HepG2 (cell line): ENCODE measurements around the gene PDXDC1. TPM values are rescaled to one million over a fixed set of nuclear protein-coding genes. Genes with fewer than 3 reads are reported as not detected.
A peak's percentile ranks its signal among the peaks of the same experiment; 100 is the strongest.

Experiments
- ARNT2 ChIP-seq: sonication (generic); formaldehyde crosslinking; IDR thresholded peaks from 2 replicates; pipeline ENCODE4 v1.8.0; 2022; ENCODE audit warnings: mild to moderate bottlenecking, low read depth, missing genetic modification reagents, moderate library complexity
- ASH2L ChIP-seq: fragments of 300-600, 200-600 bp; sonication (generic); IDR thresholded peaks from 2 replicates; pipeline ENCODE4 v1.7.0; 2017; ENCODE audit warnings: low read depth, mild to moderate bottlenecking, moderate library complexity, mixed read lengths, low read length; ENCODE audit not compliant: insufficient read length
- KMT2A ChIP-seq: sonication (generic); formaldehyde crosslinking; IDR thresholded peaks from 2 replicates; pipeline ENCODE4 v1.4.0; 2020; ENCODE audit warnings: missing genetic modification reagents
- MXD3 ChIP-seq: IDR thresholded peaks from 2 replicates; pipeline ENCODE4 v1.6.1; 2016; ENCODE audit warnings: mild to moderate bottlenecking, missing biosample characterization, missing genetic modification reagents
- STAG1 ChIP-seq: sonication (generic); formaldehyde crosslinking; IDR thresholded peaks from 2 replicates; pipeline ENCODE4 v1.4.0; 2020; ENCODE audit warnings: missing genetic modification reagents
- TFDP1 ChIP-seq: IDR thresholded peaks from 2 replicates; pipeline ENCODE4 v1.6.1; 2016; ENCODE audit warnings: missing compliant biosample characterization, missing genetic modification reagents, borderline replicate concordance
- ZFY ChIP-seq: sonication (generic); formaldehyde crosslinking; IDR thresholded peaks from 2 replicates; pipeline ENCODE4 v1.4.0; 2020; ENCODE audit warnings: missing genetic modification reagents
- ZNF12 ChIP-seq: sonication (generic); formaldehyde crosslinking; IDR thresholded peaks from 2 replicates; pipeline ENCODE4 v1.5.0; 2020; ENCODE audit warnings: missing genetic modification reagents
- ZNF263 ChIP-seq: sonication (generic); formaldehyde crosslinking; IDR thresholded peaks from 2 replicates; pipeline ENCODE4 v1.4.0; 2020; ENCODE audit warnings: missing genetic modification reagents
- ZNF687 ChIP-seq: sonication (generic); formaldehyde crosslinking; IDR thresholded peaks from 2 replicates; pipeline ENCODE4 v1.5.1; 2020; ENCODE audit warnings: mild to moderate bottlenecking, missing genetic modification reagents, moderate library complexity
- polyA plus RNA-seq, 8 experiments: library from polyadenylated mRNA; depleted of rRNA in 3 of 8; stranded (reverse) in 7 of 8; unstranded in 1 of 8; fragments of >200 nt; fragmentation: Illumina TruSeq in 4 of 8; extraction: Trizol in 4 of 8; gene quantifications; 2 replicates each; pipeline versions ENCODE4 v1.2.1 to v1.2.3, GENCODE V29; 2011 to 2016; ENCODE audit warnings: low read depth in 4 of 8, missing spikeins in 1 of 8, mixed read lengths in 1 of 8; ENCODE audit not compliant: insufficient read depth in 1 of 8
- total RNA-seq, 5 experiments: library from RNA; depleted of rRNA; stranded (reverse); fragments of >200 nt; fragmentation: Illumina TruSeq; extraction: Trizol; gene quantifications; 2 replicates each; pipeline ENCODE4 v1.2.3, GENCODE V29; 2016; ENCODE audit warnings: low read depth in 1 of 5
- TF ChIP-seq, protein P1 (sequence below): sonication (generic); formaldehyde crosslinking; IDR thresholded peaks from 2 replicates; pipeline ENCODE4 v1.4.0; 2020; ENCODE audit warnings: missing genetic modification reagents
- TF ChIP-seq, protein P2 (sequence below): sonication (generic); formaldehyde crosslinking; IDR thresholded peaks from 2 replicates; pipeline ENCODE4 v1.4.0; 2020; ENCODE audit warnings: missing genetic modification reagents
- TF ChIP-seq, protein P3 (sequence below): sonication (generic); formaldehyde crosslinking; IDR thresholded peaks from 2 replicates; pipeline ENCODE4 v1.4.0; 2020; ENCODE audit warnings: missing genetic modification reagents

PDXDC1 gene
- total and polyA plus RNA-seq, 2 of the 13 experiments (the other 11 are each of a cell fraction or from before 2014, with no cell fraction given): 133 to 169 TPM

DNA sequence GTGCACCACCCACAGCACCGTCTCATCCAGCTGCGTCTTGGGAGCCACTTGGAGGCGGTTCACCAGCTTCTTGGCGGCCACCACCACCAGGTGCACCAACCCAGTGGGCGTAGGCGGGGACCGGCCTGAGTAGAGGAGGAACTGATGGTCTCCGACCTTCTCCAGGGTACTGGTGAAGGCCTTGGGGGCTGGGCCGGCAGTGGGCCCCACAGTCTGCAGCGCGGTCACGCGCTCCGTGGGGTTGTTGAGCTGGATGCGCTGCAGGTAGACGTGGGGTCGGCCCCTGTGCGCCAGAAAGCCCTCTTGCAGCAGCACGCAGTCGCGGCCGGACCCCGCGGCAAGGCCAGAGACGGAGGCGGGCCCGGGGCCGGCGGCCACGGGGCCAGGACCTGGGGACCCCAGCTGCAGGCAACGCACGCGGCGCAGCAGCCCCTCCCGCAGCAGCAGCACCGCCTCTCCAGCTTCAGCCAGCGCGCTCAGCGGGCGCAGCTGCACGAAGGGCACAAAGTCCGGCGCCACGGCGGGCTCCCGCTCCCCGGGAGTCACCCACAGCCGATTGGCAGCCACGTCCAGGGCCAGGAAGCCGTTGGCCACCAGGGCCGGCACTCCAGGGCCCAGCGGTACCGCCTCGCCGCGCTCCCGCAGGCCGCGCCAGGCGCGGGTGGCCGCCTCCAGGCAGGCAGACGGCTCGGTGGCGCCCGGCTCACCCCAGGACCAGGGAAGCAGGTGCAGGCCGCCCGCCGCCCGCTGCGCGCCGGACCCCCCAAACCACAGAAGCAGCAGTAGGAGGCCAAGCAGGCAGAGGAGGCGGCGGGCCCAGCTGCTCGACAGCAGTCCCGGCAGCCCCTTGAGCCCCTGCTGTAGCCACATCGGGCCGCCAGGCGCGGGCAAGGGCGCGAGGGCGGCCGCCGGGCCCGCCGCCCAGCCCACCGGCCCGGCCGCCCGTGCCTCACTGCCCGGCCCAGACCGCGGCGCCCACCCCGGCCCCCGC, 14.8 kb downstream of the PDXDC1 start (continued):
- TF ChIP-seq, protein P1, sequence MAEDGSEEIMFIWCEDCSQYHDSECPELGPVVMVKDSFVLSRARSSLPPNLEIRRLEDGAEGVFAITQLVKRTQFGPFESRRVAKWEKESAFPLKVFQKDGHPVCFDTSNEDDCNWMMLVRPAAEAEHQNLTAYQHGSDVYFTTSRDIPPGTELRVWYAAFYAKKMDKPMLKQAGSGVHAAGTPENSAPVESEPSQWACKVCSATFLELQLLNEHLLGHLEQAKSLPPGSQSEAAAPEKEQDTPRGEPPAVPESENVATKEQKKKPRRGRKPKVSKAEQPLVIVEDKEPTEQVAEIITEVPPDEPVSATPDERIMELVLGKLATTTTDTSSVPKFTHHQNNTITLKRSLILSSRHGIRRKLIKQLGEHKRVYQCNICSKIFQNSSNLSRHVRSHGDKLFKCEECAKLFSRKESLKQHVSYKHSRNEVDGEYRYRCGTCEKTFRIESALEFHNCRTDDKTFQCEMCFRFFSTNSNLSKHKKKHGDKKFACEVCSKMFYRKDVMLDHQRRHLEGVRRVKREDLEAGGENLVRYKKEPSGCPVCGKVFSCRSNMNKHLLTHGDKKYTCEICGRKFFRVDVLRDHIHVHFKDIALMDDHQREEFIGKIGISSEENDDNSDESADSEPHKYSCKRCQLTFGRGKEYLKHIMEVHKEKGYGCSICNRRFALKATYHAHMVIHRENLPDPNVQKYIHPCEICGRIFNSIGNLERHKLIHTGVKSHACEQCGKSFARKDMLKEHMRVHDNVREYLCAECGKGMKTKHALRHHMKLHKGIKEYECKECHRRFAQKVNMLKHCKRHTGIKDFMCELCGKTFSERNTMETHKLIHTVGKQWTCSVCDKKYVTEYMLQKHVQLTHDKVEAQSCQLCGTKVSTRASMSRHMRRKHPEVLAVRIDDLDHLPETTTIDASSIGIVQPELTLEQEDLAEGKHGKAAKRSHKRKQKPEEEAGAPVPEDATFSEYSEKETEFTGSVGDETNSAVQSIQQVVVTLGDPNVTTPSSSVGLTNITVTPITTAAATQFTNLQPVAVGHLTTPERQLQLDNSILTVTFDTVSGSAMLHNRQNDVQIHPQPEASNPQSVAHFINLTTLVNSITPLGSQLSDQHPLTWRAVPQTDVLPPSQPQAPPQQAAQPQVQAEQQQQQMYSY (CRISPR knock-in tag): 0 out of 2 replicates have a peak, but pooled peaks have one; percentile 20
- TF ChIP-seq ASH2L (peak; percentile 68), ZNF12 (0 out of 2 replicates have a peak, but pooled peaks have one; percentile 46), KMT2A (CRISPR knock-in tag) (peak; percentile 85), STAG1 (CRISPR knock-in tag) (peak; percentile 20), ZNF263 (CRISPR knock-in tag) (peak; percentile 47; the same call in 1 of the 2 replicates), ARNT2 (CRISPR knock-in tag) (peak; percentile 48), ZNF687 (CRISPR knock-in tag) (peak; percentile 79), MXD3 (CRISPR knock-in tag) (0 out of 2 replicates have a peak, but pooled peaks have one; percentile 57), ZFY (peak; percentile 95), TFDP1 (peak; percentile 73; the same call in 1 of the 2 replicates)
- TF ChIP-seq, protein P2, sequence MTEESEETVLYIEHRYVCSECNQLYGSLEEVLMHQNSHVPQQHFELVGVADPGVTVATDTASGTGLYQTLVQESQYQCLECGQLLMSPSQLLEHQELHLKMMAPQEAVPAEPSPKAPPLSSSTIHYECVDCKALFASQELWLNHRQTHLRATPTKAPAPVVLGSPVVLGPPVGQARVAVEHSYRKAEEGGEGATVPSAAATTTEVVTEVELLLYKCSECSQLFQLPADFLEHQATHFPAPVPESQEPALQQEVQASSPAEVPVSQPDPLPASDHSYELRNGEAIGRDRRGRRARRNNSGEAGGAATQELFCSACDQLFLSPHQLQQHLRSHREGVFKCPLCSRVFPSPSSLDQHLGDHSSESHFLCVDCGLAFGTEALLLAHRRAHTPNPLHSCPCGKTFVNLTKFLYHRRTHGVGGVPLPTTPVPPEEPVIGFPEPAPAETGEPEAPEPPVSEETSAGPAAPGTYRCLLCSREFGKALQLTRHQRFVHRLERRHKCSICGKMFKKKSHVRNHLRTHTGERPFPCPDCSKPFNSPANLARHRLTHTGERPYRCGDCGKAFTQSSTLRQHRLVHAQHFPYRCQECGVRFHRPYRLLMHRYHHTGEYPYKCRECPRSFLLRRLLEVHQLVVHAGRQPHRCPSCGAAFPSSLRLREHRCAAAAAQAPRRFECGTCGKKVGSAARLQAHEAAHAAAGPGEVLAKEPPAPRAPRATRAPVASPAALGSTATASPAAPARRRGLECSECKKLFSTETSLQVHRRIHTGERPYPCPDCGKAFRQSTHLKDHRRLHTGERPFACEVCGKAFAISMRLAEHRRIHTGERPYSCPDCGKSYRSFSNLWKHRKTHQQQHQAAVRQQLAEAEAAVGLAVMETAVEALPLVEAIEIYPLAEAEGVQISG (CRISPR knock-in tag): peak; percentile 65
- TF ChIP-seq, protein P3, sequence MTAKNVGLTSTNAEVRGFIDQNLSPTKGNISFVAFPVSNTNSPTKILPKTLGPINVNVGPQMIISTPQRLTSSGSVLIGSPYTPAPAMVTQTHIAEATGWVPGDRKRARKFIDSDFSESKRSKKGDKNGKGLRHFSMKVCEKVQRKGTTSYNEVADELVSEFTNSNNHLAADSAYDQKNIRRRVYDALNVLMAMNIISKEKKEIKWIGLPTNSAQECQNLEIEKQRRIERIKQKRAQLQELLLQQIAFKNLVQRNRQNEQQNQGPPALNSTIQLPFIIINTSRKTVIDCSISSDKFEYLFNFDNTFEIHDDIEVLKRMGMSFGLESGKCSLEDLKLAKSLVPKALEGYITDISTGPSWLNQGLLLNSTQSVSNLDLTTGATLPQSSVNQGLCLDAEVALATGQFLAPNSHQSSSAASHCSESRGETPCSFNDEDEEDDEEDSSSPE (CRISPR knock-in tag): peak; percentile 78
